Smooth muscle cell (in vitro differentiated cells): Measurements from ENCODE around the gene PRLR. TPM values are rescaled to one million over a fixed set of nuclear protein-coding genes. Genes with fewer than 3 reads are reported as not detected.

Experiments used
- DNase-seq: peaks from one replicate; lab custom pipeline; 2025; ENCODE audit not compliant: unreplicated experiment; lab: John Stamatoyannopoulos, UW
- H2AFZ ChIP-seq: fragments of 200-600 bp; sonication (generic); 2 replicates; pipeline ENCODE4 v1.6.0; 2016; ENCODE audit warnings: antibody characterized with exemption, low read depth, mild to moderate bottlenecking
- H3F3A ChIP-seq: fragments of 200-600 bp; sonication (generic); 2 replicates; pipeline ENCODE4 v1.6.0; 2017; ENCODE audit warnings: antibody characterized with exemption, low read depth
- H3K27ac ChIP-seq: fragments of 200-600 bp; sonication (generic); 2 replicates; pipeline ENCODE4 v1.5.1; 2016; ENCODE audit warnings: low read depth, mild to moderate bottlenecking
- H3K27me3 ChIP-seq: fragments of 200-600 bp; sonication (generic); 2 replicates; pipeline ENCODE4 v1.6.1; 2016; ENCODE audit warnings: low read depth, mild to moderate bottlenecking
- H3K36me3 ChIP-seq: fragments of 200-600 bp; sonication (generic); 2 replicates; pipeline ENCODE4 v1.5.1; 2016; ENCODE audit warnings: low read depth
- H3K4me1 ChIP-seq: fragments of 200-600 bp; sonication (generic); 2 replicates; pipeline ENCODE4 v1.5.1; 2016; ENCODE audit warnings: low read depth
- H3K4me2 ChIP-seq: fragments of 200-600 bp; sonication (generic); 2 replicates; pipeline ENCODE4 v1.6.0; 2016; ENCODE audit warnings: mild to moderate bottlenecking
- H3K4me3 ChIP-seq: fragments of 200-600 bp; sonication (generic); 2 replicates; pipeline ENCODE4 v1.5.1; 2016; ENCODE audit warnings: mild to moderate bottlenecking
- H3K79me2 ChIP-seq: fragments of 200-600 bp; sonication (generic); 2 replicates; pipeline ENCODE4 v1.6.0; 2016; ENCODE audit warnings: low read depth, mild to moderate bottlenecking
- H3K9ac ChIP-seq: fragments of 200-600 bp; sonication (generic); 2 replicates; pipeline ENCODE4 v1.6.0; 2016; ENCODE audit warnings: low read depth
- H3K9me3 ChIP-seq: fragments of 200-600 bp; sonication (generic); replicated peaks from 2 replicates; pipeline ENCODE4 v1.5.1; 2016; ENCODE audit warnings: low read depth
- H4K20me1 ChIP-seq: fragments of 200-600 bp; sonication (generic); 2 replicates; pipeline ENCODE4 v1.6.0; 2016; ENCODE audit warnings: low read depth
- WGBS: methylation state at CpG from one replicate; pipeline ENCODE4 v1.1.7; 2016; ENCODE audit warnings: low lambda C conversion rate; 5-methylcytosine and 5-hydroxymethylcytosine counted together
- polyA plus RNA-seq: library from polyadenylated mRNA; unstranded; fragments of >200 nt; fragmentation: Nextera tagmentation; extraction: Ambion mirVana; gene quantifications from 2 replicates; pipeline ENCODE4 v1.2.1, GENCODE V29; 2016
- total RNA-seq: library from RNA; depleted of rRNA; stranded (reverse); fragments of >200 nt; gene quantifications from 2 replicates; pipeline ENCODE4 v1.2.3, GENCODE V29; 2014
- TF ChIP-seq, protein P1 (sequence below): fragments of 200-600 bp; sonication (generic); IDR thresholded peaks from 2 replicates; pipeline ENCODE4 v1.5.1; 2017; ENCODE audit warnings: borderline replicate concordance, mild to moderate bottlenecking, antibody characterized with exemption; ENCODE audit not compliant: insufficient read depth, poor library complexity, severe bottlenecking

PRLR gene
- total and polyA plus RNA-seq, 2 experiments from 2014 or later = 2.3 to 47.4 TPM

DNA sequence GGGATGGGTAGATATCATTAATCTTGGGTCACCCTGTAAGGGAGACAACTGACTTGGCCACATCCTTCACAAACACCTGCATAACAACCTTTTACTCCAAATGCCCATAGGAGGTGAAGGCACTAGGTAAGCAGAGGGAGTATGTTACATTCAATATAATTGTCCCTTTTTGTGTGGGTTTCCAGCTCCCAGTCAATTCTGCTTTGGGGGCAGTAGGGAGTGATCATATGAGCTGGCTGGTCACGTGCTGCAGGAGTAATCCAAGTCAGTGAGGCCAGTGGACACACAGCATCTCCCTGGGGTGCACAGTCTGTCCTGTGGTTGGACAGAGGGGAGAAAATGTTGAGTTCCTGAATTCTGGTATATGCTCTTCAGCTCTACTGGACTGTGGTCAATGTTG, 181.4 kb downstream of the PRLR start:
- H3K9me3 ChIP-seq = no peaks in the 10 kb centered on the region
- DNase-seq = no peak
- H3K4me1 ChIP-seq = no peaks in the 10 kb centered on the region
- WGBS = 96% methylated on average over 1 of the region's 1 CpG
- no peaks in the 10 kb centered on the region for H3K79me2 ChIP-seq
- no peak overlapping the region for H3K27ac ChIP-seq
- H4K20me1 ChIP-seq = no peaks in the 10 kb centered on the region
- H3K4me2 ChIP-seq = no peak overlapping the region
- H3K9ac ChIP-seq = no peak overlapping the region
- TF ChIP-seq, protein P1, sequence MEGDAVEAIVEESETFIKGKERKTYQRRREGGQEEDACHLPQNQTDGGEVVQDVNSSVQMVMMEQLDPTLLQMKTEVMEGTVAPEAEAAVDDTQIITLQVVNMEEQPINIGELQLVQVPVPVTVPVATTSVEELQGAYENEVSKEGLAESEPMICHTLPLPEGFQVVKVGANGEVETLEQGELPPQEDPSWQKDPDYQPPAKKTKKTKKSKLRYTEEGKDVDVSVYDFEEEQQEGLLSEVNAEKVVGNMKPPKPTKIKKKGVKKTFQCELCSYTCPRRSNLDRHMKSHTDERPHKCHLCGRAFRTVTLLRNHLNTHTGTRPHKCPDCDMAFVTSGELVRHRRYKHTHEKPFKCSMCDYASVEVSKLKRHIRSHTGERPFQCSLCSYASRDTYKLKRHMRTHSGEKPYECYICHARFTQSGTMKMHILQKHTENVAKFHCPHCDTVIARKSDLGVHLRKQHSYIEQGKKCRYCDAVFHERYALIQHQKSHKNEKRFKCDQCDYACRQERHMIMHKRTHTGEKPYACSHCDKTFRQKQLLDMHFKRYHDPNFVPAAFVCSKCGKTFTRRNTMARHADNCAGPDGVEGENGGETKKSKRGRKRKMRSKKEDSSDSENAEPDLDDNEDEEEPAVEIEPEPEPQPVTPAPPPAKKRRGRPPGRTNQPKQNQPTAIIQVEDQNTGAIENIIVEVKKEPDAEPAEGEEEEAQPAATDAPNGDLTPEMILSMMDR = no peak
- no peaks in the 10 kb centered on the region for H3F3A ChIP-seq
- no peak overlapping the region for H2AFZ ChIP-seq
- no peaks in the 10 kb centered on the region for H3K27me3 ChIP-seq
- H3K36me3 ChIP-seq = no peaks in the 10 kb centered on the region
- no peak overlapping the region for H3K4me3 ChIP-seq

DNA sequence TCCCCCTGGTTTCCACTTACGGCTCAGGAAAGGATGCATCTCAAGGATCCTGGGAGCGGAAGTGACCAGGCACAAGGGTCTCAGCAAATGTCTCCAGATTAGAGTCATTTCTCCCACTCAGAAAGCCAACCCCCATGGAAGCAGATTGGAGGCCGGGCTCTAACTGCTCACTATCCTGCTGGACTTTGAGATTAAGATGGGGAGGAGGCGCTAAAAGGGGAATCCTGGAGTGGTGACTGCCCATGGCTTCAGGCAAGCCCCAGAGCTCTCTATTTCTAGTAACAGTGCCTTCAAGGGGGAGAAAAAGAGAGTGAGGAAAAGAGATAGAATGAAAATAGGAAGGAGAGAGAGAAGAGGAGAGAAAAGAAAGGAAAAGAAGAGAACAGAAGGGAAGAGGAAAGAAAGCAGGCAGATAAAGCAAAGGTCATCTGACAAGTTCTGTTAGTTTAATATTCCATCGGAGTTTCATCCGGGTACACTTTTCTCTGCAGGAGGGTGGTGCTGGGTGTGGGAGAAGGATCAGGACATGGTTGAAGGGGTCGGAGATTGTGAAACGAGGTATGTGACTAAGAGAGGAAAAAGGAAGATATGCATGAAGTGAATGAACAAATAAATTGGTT, 182.4 kb downstream of the PRLR start, which contains the start of gene AGXT2:
TSS of gene AGXT2 (minus strand) at position 165 of the 620 bp plus-strand sequence. CDS start at position 108, 57 bp downstream.
- Histone ChIP-seq H3K79me2 (no peaks in the 10 kb centered on the region), H4K20me1 (no peaks in the 10 kb centered on the region), H2AFZ (no peak within 1 kb of the TSS), H3K27ac (no peak within 1 kb of the TSS), H3K9me3 (no peaks in the 10 kb centered on the region), H3K4me3 (no peak within 1 kb of the TSS), H3F3A (no peaks in the 10 kb centered on the region), H3K27me3 (no peaks in the 10 kb centered on the region), H3K9ac (no peak within 1 kb of the TSS), H3K4me2 (no peak within 1 kb of the TSS), H3K36me3 (no peaks in the 10 kb centered on the region), H3K4me1 (no peaks in the 10 kb centered on the region)
- DNase-seq = no peak
- TF ChIP-seq, protein P1 = no peak
- WGBS = 91% methylated on average over 8 of the region's 8 CpGs

DNA sequence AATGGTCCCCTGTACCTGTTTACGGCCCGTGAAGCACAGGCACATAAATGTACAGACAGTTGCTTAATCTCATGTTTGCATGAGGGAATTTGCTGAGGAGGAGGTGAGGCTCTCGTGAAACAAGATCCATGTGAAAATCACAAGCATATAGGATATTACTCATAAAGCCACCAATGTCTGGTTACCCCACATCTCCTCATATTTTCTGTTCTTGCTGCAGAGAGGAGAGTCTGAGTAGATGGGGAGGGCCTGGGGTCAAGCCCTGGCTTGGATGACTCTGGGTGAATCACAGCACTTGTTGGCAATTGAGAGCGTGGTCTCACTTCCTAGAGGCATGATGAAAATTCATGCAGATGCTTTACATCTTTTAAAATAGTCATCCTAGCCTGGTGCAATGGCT, 183.5 kb downstream of the PRLR start:
- no peak overlapping the region for H2AFZ ChIP-seq
- no peaks in the 10 kb centered on the region for H3K27me3 ChIP-seq
- no peak overlapping the region for H3K9ac ChIP-seq
- WGBS = 60% methylated on average over 4 of the region's 4 CpGs
- DNase-seq = no peak
- no peak overlapping the region for H3K27ac ChIP-seq
- H3K4me1 ChIP-seq = no peaks in the 10 kb centered on the region
- no peak overlapping the region for H3K4me2 ChIP-seq
- H4K20me1 ChIP-seq = no peaks in the 10 kb centered on the region
- TF ChIP-seq, protein P1 = no peak
- H3F3A ChIP-seq = no peaks in the 10 kb centered on the region
- H3K9me3 ChIP-seq = no peaks in the 10 kb centered on the region
- no peaks in the 10 kb centered on the region for H3K36me3 ChIP-seq
- no peaks in the 10 kb centered on the region for H3K79me2 ChIP-seq
- H3K4me3 ChIP-seq = no peak overlapping the region

DNA sequence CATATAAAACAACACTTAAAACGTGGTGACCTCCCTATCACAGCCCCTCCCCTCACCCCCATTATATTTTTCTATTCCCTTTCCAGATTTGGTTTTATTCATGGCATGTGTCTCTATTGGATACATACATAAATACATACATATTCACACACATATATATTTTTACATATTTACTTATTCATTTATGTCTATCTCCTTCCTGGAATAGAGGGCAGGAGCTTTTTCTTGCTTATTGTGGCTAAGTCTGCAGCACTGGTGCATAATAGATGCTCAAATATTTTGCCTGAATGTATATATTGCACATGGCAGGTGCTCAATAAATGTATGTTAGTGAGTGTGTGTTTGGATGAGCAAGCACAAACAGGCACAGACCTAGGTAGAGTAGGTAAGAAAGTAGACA, 185.0 kb downstream of the PRLR start:
- WGBS = 68% methylated on average over 1 of the region's 1 CpG
- Histone ChIP-seq H3K36me3 (no peaks in the 10 kb centered on the region), H3K9ac (no peak overlapping the region), H3K4me3 (no peak overlapping the region), H3K9me3 (no peaks in the 10 kb centered on the region), H3K4me2 (no peak overlapping the region), H3K27ac (no peak overlapping the region), H4K20me1 (no peaks in the 10 kb centered on the region), H3K4me1 (no peaks in the 10 kb centered on the region), H3K27me3 (no peaks in the 10 kb centered on the region), H3K79me2 (no peaks in the 10 kb centered on the region), H3F3A (no peaks in the 10 kb centered on the region), H2AFZ (no peak overlapping the region)
- TF ChIP-seq, protein P1 = no peak
- DNase-seq = no peak
